ENCODE measurements around the gene TTN.

Gene TTN

DNA sequence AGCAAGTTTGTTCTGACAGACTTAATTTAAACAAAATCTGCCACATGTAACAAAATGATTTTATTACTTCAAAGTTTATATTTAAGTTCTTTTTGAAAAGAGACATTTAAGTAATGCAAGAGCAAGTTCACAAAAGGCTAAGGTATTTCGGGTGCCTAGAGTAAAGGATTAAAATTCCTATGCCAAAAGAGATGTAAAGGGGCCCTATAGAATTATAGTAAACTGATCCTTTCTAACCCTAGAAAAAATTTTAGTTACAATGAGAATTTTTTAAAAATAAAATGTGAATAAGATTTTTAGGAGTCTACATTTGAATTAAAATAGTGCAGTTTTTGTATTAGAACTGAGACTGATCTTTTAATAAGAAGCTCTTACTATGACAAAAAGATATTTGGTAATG lies 179.8 kb downstream of the TTN start:
- Histone ChIP-seq H3K36me3 (ENCODE audit: insufficient read depth, low read length) (no peaks in the 10 kb centered on the region), H3K4me2 (ENCODE audit: low read depth, low read length, poor library complexity, severe bottlenecking) (no peak overlapping the region), H3F3A (ENCODE audit: low read depth) (no peaks in the 10 kb centered on the region), H3K27me3 (ENCODE audit: insufficient read depth, low read length, poor library complexity, severe bottlenecking) (no peaks in the 10 kb centered on the region), H3K9me3 (ENCODE audit: insufficient read depth, low read depth, low read length) (no peaks in the 10 kb centered on the region), H4K20me1 (ENCODE audit: insufficient read depth, low read length, poor library complexity, severe bottlenecking) (no peaks in the 10 kb centered on the region), H3K4me1 (ENCODE audit: insufficient read depth, low read length, poor library complexity, severe bottlenecking) (no peaks in the 10 kb centered on the region), H3K9me2 (replicated peaks; ENCODE audit: low read depth, low read length) (no peaks in the 10 kb centered on the region), H2AFZ (ENCODE audit: low read length) (no peak overlapping the region), H3K4me3 (ENCODE audit: low read length, poor library complexity, severe bottlenecking) (no peak overlapping the region), H3K79me2 (ENCODE audit: insufficient read depth, low read length) (no peaks in the 10 kb centered on the region), H3K9ac (ENCODE audit: low read depth, low read length, poor library complexity, severe bottlenecking) (no peak overlapping the region)
- TF ChIP-seq, protein P1, sequence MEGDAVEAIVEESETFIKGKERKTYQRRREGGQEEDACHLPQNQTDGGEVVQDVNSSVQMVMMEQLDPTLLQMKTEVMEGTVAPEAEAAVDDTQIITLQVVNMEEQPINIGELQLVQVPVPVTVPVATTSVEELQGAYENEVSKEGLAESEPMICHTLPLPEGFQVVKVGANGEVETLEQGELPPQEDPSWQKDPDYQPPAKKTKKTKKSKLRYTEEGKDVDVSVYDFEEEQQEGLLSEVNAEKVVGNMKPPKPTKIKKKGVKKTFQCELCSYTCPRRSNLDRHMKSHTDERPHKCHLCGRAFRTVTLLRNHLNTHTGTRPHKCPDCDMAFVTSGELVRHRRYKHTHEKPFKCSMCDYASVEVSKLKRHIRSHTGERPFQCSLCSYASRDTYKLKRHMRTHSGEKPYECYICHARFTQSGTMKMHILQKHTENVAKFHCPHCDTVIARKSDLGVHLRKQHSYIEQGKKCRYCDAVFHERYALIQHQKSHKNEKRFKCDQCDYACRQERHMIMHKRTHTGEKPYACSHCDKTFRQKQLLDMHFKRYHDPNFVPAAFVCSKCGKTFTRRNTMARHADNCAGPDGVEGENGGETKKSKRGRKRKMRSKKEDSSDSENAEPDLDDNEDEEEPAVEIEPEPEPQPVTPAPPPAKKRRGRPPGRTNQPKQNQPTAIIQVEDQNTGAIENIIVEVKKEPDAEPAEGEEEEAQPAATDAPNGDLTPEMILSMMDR (conservative IDR thresholded peaks at IDR 0.05; ENCODE audit: low read length) = no peak
- TF ChIP-seq EZH2phosphoT487 (IDR thresholded peaks at IDR 0.05; ENCODE audit: borderline replicate concordance) = no peak

- H3F3A ChIP-seq (ENCODE audit: low read depth) = no peaks in the 10 kb centered on the region
- H2AFZ ChIP-seq (ENCODE audit: low read length) = no peak overlapping the region
- no peak overlapping the region for H3K4me3 ChIP-seq (ENCODE audit: low read length, poor library complexity, severe bottlenecking)
- no peak for TF ChIP-seq EZH2phosphoT487 (IDR thresholded peaks at IDR 0.05; ENCODE audit: borderline replicate concordance)
- TF ChIP-seq, protein P1 (conservative IDR thresholded peaks at IDR 0.05; ENCODE audit: low read length) = no peak
- no peaks in the 10 kb centered on the region for H3K36me3 ChIP-seq (ENCODE audit: insufficient read depth, low read length)
- H3K9me2 ChIP-seq (replicated peaks; ENCODE audit: low read depth, low read length) = no peaks in the 10 kb centered on the region
- no peak overlapping the region for H3K4me2 ChIP-seq (ENCODE audit: low read depth, low read length, poor library complexity, severe bottlenecking)
- H3K79me2 ChIP-seq (ENCODE audit: insufficient read depth, low read length) = no peaks in the 10 kb centered on the region
- no peaks in the 10 kb centered on the region for H4K20me1 ChIP-seq (ENCODE audit: insufficient read depth, low read length, poor library complexity, severe bottlenecking)
- no peaks in the 10 kb centered on the region for H3K27me3 ChIP-seq (ENCODE audit: insufficient read depth, low read length, poor library complexity, severe bottlenecking)
- H3K9me3 ChIP-seq (ENCODE audit: insufficient read depth, low read depth, low read length) = no peaks in the 10 kb centered on the region
- H3K9ac ChIP-seq (ENCODE audit: low read depth, low read length, poor library complexity, severe bottlenecking) = no peak overlapping the region
- no peaks in the 10 kb centered on the region for H3K4me1 ChIP-seq (ENCODE audit: insufficient read depth, low read length, poor library complexity, severe bottlenecking)
These were observed 191.3 kb downstream of the TTN start for GRCh38 chr2:178615969-178616368.

DNA sequence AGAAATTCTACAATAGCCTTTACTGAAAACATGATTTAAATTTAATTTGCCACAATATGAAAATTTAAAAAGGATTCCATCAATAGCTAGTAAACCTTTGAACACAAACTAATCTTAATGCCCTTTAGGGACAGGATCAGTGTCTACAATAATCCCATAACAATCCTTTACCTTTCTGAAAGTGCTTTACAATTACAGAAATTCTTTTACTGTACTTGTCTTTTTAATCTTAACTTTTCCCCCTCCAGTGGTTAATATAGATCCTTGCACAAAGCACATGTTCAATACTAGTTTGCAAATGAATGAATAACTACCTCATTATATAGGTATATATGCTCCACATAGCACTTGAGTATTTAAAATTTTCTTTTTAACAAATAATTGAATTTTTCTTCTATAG lies 204.3 kb downstream of the TTN start:
- Histone ChIP-seq H3K4me2 (ENCODE audit: low read depth, low read length, poor library complexity, severe bottlenecking) (no peak overlapping the region), H3K79me2 (ENCODE audit: insufficient read depth, low read length) (no peaks in the 10 kb centered on the region), H3K4me1 (ENCODE audit: insufficient read depth, low read length, poor library complexity, severe bottlenecking) (no peaks in the 10 kb centered on the region), H3K4me3 (ENCODE audit: low read length, poor library complexity, severe bottlenecking) (no peak overlapping the region), H3K9me3 (ENCODE audit: insufficient read depth, low read depth, low read length) (no peaks in the 10 kb centered on the region), H3K9me2 (replicated peaks; ENCODE audit: low read depth, low read length) (no peaks in the 10 kb centered on the region), H3F3A (ENCODE audit: low read depth) (no peaks in the 10 kb centered on the region), H3K36me3 (ENCODE audit: insufficient read depth, low read length) (no peaks in the 10 kb centered on the region), H3K9ac (ENCODE audit: low read depth, low read length, poor library complexity, severe bottlenecking) (no peak overlapping the region), H3K27me3 (ENCODE audit: insufficient read depth, low read length, poor library complexity, severe bottlenecking) (no peaks in the 10 kb centered on the region), H4K20me1 (ENCODE audit: insufficient read depth, low read length, poor library complexity, severe bottlenecking) (no peaks in the 10 kb centered on the region), H2AFZ (ENCODE audit: low read length) (no peak overlapping the region)
- TF ChIP-seq, protein P1 (conservative IDR thresholded peaks at IDR 0.05; ENCODE audit: low read length) = no peak
- TF ChIP-seq EZH2phosphoT487 (IDR thresholded peaks at IDR 0.05; ENCODE audit: borderline replicate concordance) = no peak
